ENCODE results near the gene FBRSL1. TPM values are rescaled to one million over a fixed set of nuclear protein-coding genes. Genes with fewer than 3 reads are reported as not detected.

Gene FBRSL1
- total and polyA plus RNA-seq, 2 donors (not counting 3 experiments of a cell fraction or from before 2014, with no cell fraction given), result 19.3 to 79.8 TPM

GRCh38 chr12:132535019-132535418 is 45.1 kb downstream of the FBRSL1 start:
- Histone ChIP-seq H3K36me3 (ENCODE audit: control insufficient read depth in 2 of 2, extremely low read depth in 1 of 2, insufficient read depth in 2 of 2, low read length in 2 of 2) (no peaks in the 10 kb centered on the region), H3K4me1 (ENCODE audit: control insufficient read depth, extremely low read depth, insufficient read depth, low read length) (no peaks in the 10 kb centered on the region), H3K79me2 (ENCODE audit: control insufficient read depth, insufficient read depth, low read length) (no peaks in the 10 kb centered on the region), H2AFZ (ENCODE audit: low read depth, low read length) (no peak overlapping the region), H4K20me1 (replicated peaks; ENCODE audit: control insufficient read depth, extremely low read depth, insufficient read depth, low read length) (no peaks in the 10 kb centered on the region), H3K27ac (ENCODE audit: insufficient read depth, low read depth, low read length) (no peak overlapping the region), H3K4me2 (ENCODE audit: insufficient read depth, low read length) (no peak overlapping the region), H3K27me3 (ENCODE audit: control insufficient read depth in 2 of 2, insufficient read depth in 2 of 2, low read length in 2 of 2) (no peaks in the 10 kb centered on the region), H3K9ac (replicated peaks; ENCODE audit: extremely low read depth, insufficient read depth, low read length) (no peak overlapping the region), H3K4me3 (replicated peaks in 1 of 3; ENCODE audit: insufficient read depth in 1 of 3, low read depth in 1 of 3, low read length in 3 of 3) (no peak overlapping the region), H3K9me1 (replicated peaks; ENCODE audit: control insufficient read depth, extremely low read depth, insufficient read depth, low read length) (no peaks in the 10 kb centered on the region), H3K9me3 (replicated peaks; ENCODE audit: control insufficient read depth, insufficient read depth, low read length) (no peaks in the 10 kb centered on the region)
- ChIA-PET CTCF (no interaction called here), POLR2A (no interaction called here)
- TF ChIP-seq CTCF (IDR thresholded peaks at IDR 0.05; ENCODE audit: extremely low read depth in 1 of 2, insufficient read depth in 1 of 2, low read depth in 1 of 2, low read length in 2 of 2) (no peak), MYC (IDR thresholded peaks at IDR 0.05; ENCODE audit: low read depth, low read length) (no peak), GATA2 (IDR thresholded peaks at IDR 0.05; ENCODE audit: insufficient read depth, insufficient read length, low read depth, low read length) (no peak), POLR2A (IDR thresholded peaks at IDR 0.05; ENCODE audit: low read depth, low read length) (no peak), MAX (IDR thresholded peaks at IDR 0.05; ENCODE audit: insufficient read depth, insufficient read length) (no peak), FOS (IDR thresholded peaks at IDR 0.05; ENCODE audit: borderline replicate concordance, insufficient read depth, low read length) (no peak), POLR2AphosphoS5 (IDR thresholded peaks at IDR 0.05; ENCODE audit: insufficient read depth, low read depth, low read length) (no peak), JUN (IDR thresholded peaks at IDR 0.05; ENCODE audit: borderline replicate concordance, insufficient read depth, insufficient read length, low read depth) (no peak), EZH2 (IDR thresholded peaks at IDR 0.05; ENCODE audit: borderline replicate concordance, low read depth, low read length, severe bottlenecking) (no peak)
- no peak for FAIRE-seq
- dilution Hi-C loops (cut with MboI; ENCODE audit: extremely low pct_ligation_motif_present, low sequenced_read_pairs) (no loop called here), intact Hi-C loops (cut with micrococcal nuclease) (no loop called here)
- DNase-seq (ENCODE audit: low read depth, low spot score), result no peak
- no TSS peak for BruUV-seq (replicated peaks)
